SK-N-SH (cell line): ENCODE data around the gene MCTP1. TPM values are rescaled to one million over a fixed set of nuclear protein-coding genes. Genes with fewer than 3 reads are reported as not detected.

ENCODE experiments used
- CTCF ChIA-PET: fragments of 300-600, 350-600 bp; formaldehyde crosslinking; extraction: SDS; loops from one replicate; lab custom pipeline; 2021; lab: Yijun Ruan, JAX
- POLR2A ChIA-PET: fragments of 350-600 bp; sonication (Branson Sonifier 250); formaldehyde crosslinking; extraction: SDS; loops from one replicate; lab custom pipeline; 2020; ENCODE audit warnings: antibody characterized with exemption, inconsistent platforms; lab: Yijun Ruan, JAX
- DNase-seq: peaks from one replicate; pipeline ENCODE4 v3.0.0; 2012
- H2AFZ ChIP-seq: fragments of 200-600 bp; sonication (generic); 2 replicates; pipeline ENCODE4 v1.8.1; 2016; ENCODE audit warnings: antibody characterized with exemption, mild to moderate bottlenecking, low read depth
- H3F3A ChIP-seq: fragments of 200-600 bp; sonication (generic); replicated peaks from 2 replicates; pipeline ENCODE3; 2016; ENCODE audit warnings: antibody characterized with exemption, mild to moderate bottlenecking; ENCODE audit not compliant: insufficient read depth
- H3K27ac ChIP-seq, 2 experiments: fragments of 200-500 bp in 1 of 2; fragments of 200-600 bp in 1 of 2; sonication (Bioruptor generic) in 1 of 2; sonication (generic), shearing (Covaris generic) in 1 of 2; 2 replicates each; pipeline versions ENCODE4 v1.5.1 to v1.6.1; 2014 to 2016; ENCODE audit warnings: low read depth in 2 of 2, inconsistent platforms in 1 of 2, low read length in 1 of 2, mild to moderate bottlenecking in 1 of 2, mixed read lengths in 1 of 2
- H3K27me3 ChIP-seq: fragments of 200-600 bp; sonication (generic), shearing (Covaris generic); 2 replicates; pipeline ENCODE4 v1.6.1; 2016; ENCODE audit warnings: mixed run types; ENCODE audit not compliant: insufficient read depth
- H3K36me3 ChIP-seq, 2 experiments: fragments of 200-500 bp in 1 of 2; fragments of 200-600 bp in 1 of 2; sonication (Bioruptor generic) in 1 of 2; sonication (generic) in 1 of 2; replicated peaks in 1 of 2; 2 replicates each; pipeline versions ENCODE3 to v1.5.1; 2014 to 2016; ENCODE audit warnings: low read length in 1 of 2, mild to moderate bottlenecking in 1 of 2; ENCODE audit not compliant: insufficient read depth in 2 of 2, control insufficient read depth in 1 of 2
- H3K4me1 ChIP-seq, 2 experiments: fragments of 200-500 bp in 1 of 2; fragments of 200-600 bp in 1 of 2; sonication (Bioruptor generic) in 1 of 2; sonication (generic), shearing (Covaris generic) in 1 of 2; 2 replicates each; pipeline versions ENCODE4 v1.5.1 to v1.6.1; 2014 to 2016; ENCODE audit warnings: low read depth in 1 of 2, low read length in 1 of 2, mixed run types in 1 of 2; ENCODE audit not compliant: insufficient read depth in 2 of 2, control insufficient read depth in 1 of 2
- H3K4me2 ChIP-seq: fragments of 200-600 bp; sonication (generic), shearing (Covaris generic); 2 replicates; pipeline ENCODE4 v1.6.1; 2017; ENCODE audit warnings: mixed run types
- H3K4me3 ChIP-seq, 2 experiments: fragments of 200-500 bp in 1 of 2; fragments of 200-600 bp in 1 of 2; sonication (Bioruptor generic) in 1 of 2; sonication (generic), shearing (Covaris generic) in 1 of 2; 2 replicates each; pipeline versions ENCODE4 v1.5.1 to v1.8.1; 2014 to 2016; ENCODE audit warnings: low read depth in 2 of 2, inconsistent platforms in 1 of 2, low read length in 1 of 2, mild to moderate bottlenecking in 1 of 2, mixed read lengths in 1 of 2, moderate library complexity in 1 of 2
- H3K79me2 ChIP-seq: fragments of 200-600 bp; sonication (generic); 2 replicates; pipeline ENCODE4 v1.8.1; 2017; ENCODE audit warnings: mild to moderate bottlenecking; ENCODE audit not compliant: insufficient read depth
- H3K9ac ChIP-seq: fragments of 200-600 bp; sonication (generic); 2 replicates; pipeline ENCODE4 v1.6.1; 2017; ENCODE audit warnings: mixed run types
- H3K9me2 ChIP-seq: fragments of 200-600 bp; sonication (generic); 2 replicates; pipeline ENCODE4 v1.6.1; 2017; ENCODE audit warnings: mixed run types
- H3K9me3 ChIP-seq: fragments of 200-600 bp; sonication (generic); 2 replicates; pipeline ENCODE4 v1.6.1; 2017; ENCODE audit warnings: mixed run types, mild to moderate bottlenecking, moderate library complexity
- H4K20me1 ChIP-seq: fragments of 200-600 bp; sonication (generic); 2 replicates; pipeline ENCODE4 v1.6.1; 2017; ENCODE audit warnings: mild to moderate bottlenecking, mixed run types; ENCODE audit not compliant: insufficient read depth
- FOSL2 ChIP-seq: IDR thresholded peaks from 2 replicates; pipeline ENCODE4 v1.4.0; 2012; ENCODE audit warnings: low read depth, mild to moderate bottlenecking, moderate library complexity, borderline replicate concordance
- FOXJ3 ChIP-seq: sonication (generic); formaldehyde crosslinking; IDR thresholded peaks from 2 replicates; pipeline ENCODE4 v1.5.1; 2020; ENCODE audit warnings: mild to moderate bottlenecking, missing genetic modification reagents
- FOXM1 ChIP-seq: IDR thresholded peaks from 2 replicates; pipeline ENCODE4 v1.4.0; 2012; ENCODE audit warnings: low read depth, mild to moderate bottlenecking
- MEF2A ChIP-seq: IDR thresholded peaks from 2 replicates; pipeline ENCODE4 v1.4.0; 2012; ENCODE audit warnings: low read depth, borderline replicate concordance
- NRF1 ChIP-seq: IDR thresholded peaks from 2 replicates; pipeline ENCODE4 v1.6.1; 2012; ENCODE audit warnings: low read depth, mild to moderate bottlenecking, low read length
- RAD21 ChIP-seq: IDR thresholded peaks from 2 replicates; pipeline ENCODE4 v1.6.1; 2012; ENCODE audit warnings: mild to moderate bottlenecking, low read length
- RCOR1 ChIP-seq: fragments of 150-350 bp; IDR thresholded peaks from 2 replicates; pipeline ENCODE4 v1.6.1; 2017; ENCODE audit warnings: antibody characterized with exemption, low read length
- SIN3A ChIP-seq: IDR thresholded peaks from 2 replicates; pipeline ENCODE4 v1.6.1; 2012; ENCODE audit warnings: low read depth, mild to moderate bottlenecking, low read length, moderate library complexity, borderline replicate concordance
- TAF1 ChIP-seq: IDR thresholded peaks from 2 replicates; pipeline ENCODE4 v1.6.1; 2012; ENCODE audit warnings: low read depth, mild to moderate bottlenecking, low read length, moderate library complexity, borderline replicate concordance
- YY1 ChIP-seq: IDR thresholded peaks from 2 replicates; pipeline ENCODE4 v1.4.0; 2012; ENCODE audit warnings: low read depth, mild to moderate bottlenecking
- WGBS: methylation state at CpG from one replicate; pipeline ENCODE4 v1.1.6; 2017; ENCODE audit warnings: low lambda C conversion rate; 5-methylcytosine and 5-hydroxymethylcytosine counted together
- polyA plus RNA-seq, 3 experiments: library from polyadenylated mRNA; depleted of rRNA; stranded (reverse); fragments of >200 nt; gene quantifications; 2 replicates each; pipeline ENCODE4 v1.2.3, GENCODE V29; 2012
- TF ChIP-seq, protein P1 (sequence below): fragments of 150-350 bp; IDR thresholded peaks from 2 replicates; pipeline ENCODE4 v1.6.1; 2017; ENCODE audit warnings: antibody characterized with exemption, low read length, low read depth, borderline replicate concordance
- TF ChIP-seq, protein P2 (sequence below): IDR thresholded peaks from 2 replicates; pipeline ENCODE4 v1.6.1; 2012; ENCODE audit warnings: mild to moderate bottlenecking, low read depth, low read length, moderate library complexity
- TF ChIP-seq, protein P3 (sequence below): IDR thresholded peaks from 2 replicates; pipeline ENCODE4 v1.4.0; 2012; ENCODE audit warnings: low read depth, borderline replicate concordance
- TF ChIP-seq, protein P4 (sequence below): IDR thresholded peaks from 2 replicates; pipeline ENCODE4 v1.4.0; 2012; ENCODE audit warnings: low read depth, borderline replicate concordance

The MCTP1 gene
- polyA plus RNA-seq, 1 of the 3 experiments (the other 2 are of a cell fraction) = 0.53 TPM

DNA sequence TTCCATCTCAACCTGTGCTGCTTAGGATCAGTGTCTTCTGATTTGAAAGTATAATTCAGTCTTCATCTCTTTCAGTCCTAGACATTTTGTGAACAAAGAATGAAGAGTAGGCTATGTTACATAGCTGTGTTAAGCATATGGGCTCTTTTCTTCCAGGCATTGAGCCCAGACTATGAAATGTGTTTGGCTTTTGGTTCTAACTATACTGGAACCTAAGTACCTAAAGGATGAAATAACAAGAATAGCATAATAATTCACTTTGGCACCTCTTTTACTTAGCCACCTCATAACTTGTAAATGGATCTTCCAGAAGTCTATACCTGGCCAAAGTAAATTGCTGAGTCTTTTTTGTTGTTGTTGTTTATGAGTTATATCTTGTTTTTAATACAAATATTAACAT is 595.0 kb downstream of the MCTP1 start (continued):
- TF ChIP-seq, protein P1, sequence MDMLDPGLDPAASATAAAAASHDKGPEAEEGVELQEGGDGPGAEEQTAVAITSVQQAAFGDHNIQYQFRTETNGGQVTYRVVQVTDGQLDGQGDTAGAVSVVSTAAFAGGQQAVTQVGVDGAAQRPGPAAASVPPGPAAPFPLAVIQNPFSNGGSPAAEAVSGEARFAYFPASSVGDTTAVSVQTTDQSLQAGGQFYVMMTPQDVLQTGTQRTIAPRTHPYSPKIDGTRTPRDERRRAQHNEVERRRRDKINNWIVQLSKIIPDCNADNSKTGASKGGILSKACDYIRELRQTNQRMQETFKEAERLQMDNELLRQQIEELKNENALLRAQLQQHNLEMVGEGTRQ = no peak

DNA sequence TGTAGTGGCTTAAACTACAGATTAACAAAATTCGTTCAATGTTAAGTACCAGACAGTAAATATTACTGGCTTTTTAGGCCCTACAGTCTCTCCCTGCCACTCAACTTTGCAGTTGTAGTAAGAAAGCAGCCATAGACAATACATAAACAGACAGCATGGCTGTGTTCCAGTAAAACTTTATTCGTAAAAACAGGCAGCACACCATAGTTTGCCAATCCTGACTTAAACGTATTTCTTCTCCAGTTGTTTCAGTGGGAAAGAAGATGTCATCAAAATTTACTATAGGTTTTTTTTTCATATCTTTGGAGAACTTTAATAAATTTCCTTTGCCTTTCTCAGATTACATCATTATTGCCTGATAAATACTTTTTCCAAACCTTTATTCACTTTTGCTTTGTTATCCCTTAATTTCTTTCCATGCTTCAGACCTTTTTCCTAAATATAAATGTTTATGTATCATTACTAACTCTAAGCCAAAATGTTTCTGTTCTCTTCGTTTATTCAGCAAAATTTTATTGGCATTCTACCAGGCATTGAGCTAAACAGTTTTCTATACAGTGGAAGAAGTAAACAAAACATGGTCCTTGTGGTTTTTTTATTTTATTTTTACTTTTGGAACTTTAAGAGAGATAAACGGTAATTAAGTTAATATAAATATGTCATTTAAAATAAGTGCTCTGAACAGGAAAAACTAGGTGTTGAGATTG is 601.9 kb downstream of the MCTP1 start:
- Histone ChIP-seq H3K9me2 (no peaks in the 10 kb centered on the region), H3F3A (no peaks in the 10 kb centered on the region), H3K9ac (no peak overlapping the region), H3K9me3 (no peaks in the 10 kb centered on the region), H2AFZ (no peak overlapping the region), H3K27me3 (no peaks in the 10 kb centered on the region), H3K4me1 (no peaks in the 10 kb centered on the region; a peak in 1 of 4 replicates), H3K36me3 (peaks cover 2 to 22% of the 10 kb centered on the region in 2 experiments), H3K79me2 (no peaks in the 10 kb centered on the region), H3K27ac (no peak overlapping the region), H4K20me1 (no peaks in the 10 kb centered on the region), H3K4me3 (no peak overlapping the region), H3K4me2 (no peak overlapping the region)
- POLR2A ChIA-PET = no interaction called here
- TF ChIP-seq, protein P2, sequence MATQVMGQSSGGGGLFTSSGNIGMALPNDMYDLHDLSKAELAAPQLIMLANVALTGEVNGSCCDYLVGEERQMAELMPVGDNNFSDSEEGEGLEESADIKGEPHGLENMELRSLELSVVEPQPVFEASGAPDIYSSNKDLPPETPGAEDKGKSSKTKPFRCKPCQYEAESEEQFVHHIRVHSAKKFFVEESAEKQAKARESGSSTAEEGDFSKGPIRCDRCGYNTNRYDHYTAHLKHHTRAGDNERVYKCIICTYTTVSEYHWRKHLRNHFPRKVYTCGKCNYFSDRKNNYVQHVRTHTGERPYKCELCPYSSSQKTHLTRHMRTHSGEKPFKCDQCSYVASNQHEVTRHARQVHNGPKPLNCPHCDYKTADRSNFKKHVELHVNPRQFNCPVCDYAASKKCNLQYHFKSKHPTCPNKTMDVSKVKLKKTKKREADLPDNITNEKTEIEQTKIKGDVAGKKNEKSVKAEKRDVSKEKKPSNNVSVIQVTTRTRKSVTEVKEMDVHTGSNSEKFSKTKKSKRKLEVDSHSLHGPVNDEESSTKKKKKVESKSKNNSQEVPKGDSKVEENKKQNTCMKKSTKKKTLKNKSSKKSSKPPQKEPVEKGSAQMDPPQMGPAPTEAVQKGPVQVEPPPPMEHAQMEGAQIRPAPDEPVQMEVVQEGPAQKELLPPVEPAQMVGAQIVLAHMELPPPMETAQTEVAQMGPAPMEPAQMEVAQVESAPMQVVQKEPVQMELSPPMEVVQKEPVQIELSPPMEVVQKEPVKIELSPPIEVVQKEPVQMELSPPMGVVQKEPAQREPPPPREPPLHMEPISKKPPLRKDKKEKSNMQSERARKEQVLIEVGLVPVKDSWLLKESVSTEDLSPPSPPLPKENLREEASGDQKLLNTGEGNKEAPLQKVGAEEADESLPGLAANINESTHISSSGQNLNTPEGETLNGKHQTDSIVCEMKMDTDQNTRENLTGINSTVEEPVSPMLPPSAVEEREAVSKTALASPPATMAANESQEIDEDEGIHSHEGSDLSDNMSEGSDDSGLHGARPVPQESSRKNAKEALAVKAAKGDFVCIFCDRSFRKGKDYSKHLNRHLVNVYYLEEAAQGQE = no peak
- TF ChIP-seq YY1 (no peak), MEF2A (no peak), NRF1 (no peak)
- no peak for DNase-seq
- WGBS = 94% methylated on average over 5 of the region's 5 CpGs
- CTCF ChIA-PET = no interaction called here

DNA sequence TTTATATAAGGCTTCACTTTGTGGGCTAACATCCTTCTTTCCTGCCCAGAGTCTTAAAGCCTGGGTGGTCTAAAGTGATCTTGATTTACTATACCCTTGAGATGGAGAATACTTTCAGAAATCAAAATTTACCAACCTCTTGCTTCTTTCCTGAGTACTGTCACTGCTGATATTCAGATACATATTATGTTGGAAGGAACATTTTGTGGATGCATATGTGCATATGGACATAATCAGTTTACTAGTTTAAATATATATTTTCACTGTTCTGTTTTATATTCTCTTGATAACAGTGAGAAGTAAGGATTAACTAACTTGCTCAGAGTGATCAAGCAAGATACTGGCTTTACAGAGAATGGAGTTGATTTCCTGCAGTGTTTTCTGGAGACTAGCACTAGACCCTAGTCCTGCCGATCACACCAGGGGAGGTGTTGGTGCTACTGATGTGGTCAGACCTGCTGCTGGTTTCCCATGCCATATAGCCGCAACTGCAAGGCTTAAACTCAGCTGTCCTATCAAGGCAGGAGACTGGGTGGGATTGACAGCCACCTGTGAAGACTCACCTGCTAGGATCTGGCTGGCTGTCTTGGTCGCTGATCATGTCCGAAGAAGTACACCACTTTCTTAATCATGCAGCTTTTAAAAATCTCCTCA is 608.8 kb downstream of the MCTP1 start:
- ChIA-PET CTCF (no interaction called here), POLR2A (no interaction called here)
- Histone ChIP-seq H3K27me3 (no peaks in the 10 kb centered on the region), H3K9ac (no peak overlapping the region), H3K27ac (no peak overlapping the region), H3K9me2 (no peaks in the 10 kb centered on the region), H3K4me2 (no peak overlapping the region), H3K9me3 (no peaks in the 10 kb centered on the region), H2AFZ (no peak overlapping the region), H3K4me3 (no peak overlapping the region), H3K79me2 (no peaks in the 10 kb centered on the region; the same call in 1 of the 2 replicates), H3K4me1 (peaks cover 6% of the 10 kb centered on the region in 2 experiments; a peak in 2 of 4 replicates), H3F3A (no peaks in the 10 kb centered on the region), H3K36me3 (peaks cover 9 to 27% of the 10 kb centered on the region in 2 experiments), H4K20me1 (no peaks in the 10 kb centered on the region)
- DNase-seq = no peak
- 87% methylated on average over 4 of the region's 4 CpGs for WGBS
- TF ChIP-seq FOXJ3 (CRISPR knock-in tag) (no peak), RAD21 (no peak), FOXM1 (no peak), TAF1 (no peak), SIN3A (no peak), RCOR1 (no peak), FOSL2 (no peak)
- TF ChIP-seq, protein P3, sequence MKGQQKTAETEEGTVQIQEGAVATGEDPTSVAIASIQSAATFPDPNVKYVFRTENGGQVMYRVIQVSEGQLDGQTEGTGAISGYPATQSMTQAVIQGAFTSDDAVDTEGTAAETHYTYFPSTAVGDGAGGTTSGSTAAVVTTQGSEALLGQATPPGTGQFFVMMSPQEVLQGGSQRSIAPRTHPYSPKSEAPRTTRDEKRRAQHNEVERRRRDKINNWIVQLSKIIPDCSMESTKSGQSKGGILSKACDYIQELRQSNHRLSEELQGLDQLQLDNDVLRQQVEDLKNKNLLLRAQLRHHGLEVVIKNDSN = no peak
- TF ChIP-seq, protein P4, sequence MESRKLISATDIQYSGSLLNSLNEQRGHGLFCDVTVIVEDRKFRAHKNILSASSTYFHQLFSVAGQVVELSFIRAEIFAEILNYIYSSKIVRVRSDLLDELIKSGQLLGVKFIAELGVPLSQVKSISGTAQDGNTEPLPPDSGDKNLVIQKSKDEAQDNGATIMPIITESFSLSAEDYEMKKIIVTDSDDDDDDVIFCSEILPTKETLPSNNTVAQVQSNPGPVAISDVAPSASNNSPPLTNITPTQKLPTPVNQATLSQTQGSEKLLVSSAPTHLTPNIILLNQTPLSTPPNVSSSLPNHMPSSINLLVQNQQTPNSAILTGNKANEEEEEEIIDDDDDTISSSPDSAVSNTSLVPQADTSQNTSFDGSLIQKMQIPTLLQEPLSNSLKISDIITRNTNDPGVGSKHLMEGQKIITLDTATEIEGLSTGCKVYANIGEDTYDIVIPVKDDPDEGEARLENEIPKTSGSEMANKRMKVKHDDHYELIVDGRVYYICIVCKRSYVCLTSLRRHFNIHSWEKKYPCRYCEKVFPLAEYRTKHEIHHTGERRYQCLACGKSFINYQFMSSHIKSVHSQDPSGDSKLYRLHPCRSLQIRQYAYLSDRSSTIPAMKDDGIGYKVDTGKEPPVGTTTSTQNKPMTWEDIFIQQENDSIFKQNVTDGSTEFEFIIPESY = no peak
- TF ChIP-seq, protein P1 = no peak
